Adrenal gland (tissue), 12 donors: Measurements from ENCODE around the gene SOWAHC. TPM values are rescaled to one million over a fixed set of nuclear protein-coding genes. Genes with fewer than 3 reads are reported as not detected.

Source experiments
- DNase-seq, 7 donors: peaks; one replicate each; pipeline ENCODE4 v3.0.0-alpha.2; 2019 to 2020
- H3K27ac ChIP-seq, 5 donors: fragments of 200-600 bp; sonication (generic) in 4 of 5; 1 replicate in 3 of 5; 2 replicates in 2 of 5; pipeline versions ENCODE4 v1.5.1 to v1.8.0; 2016 to 2020; ENCODE audit warnings: mild to moderate bottlenecking in 1 of 5
- H3K27me3 ChIP-seq: fragments of 200-600 bp; 2 replicates; pipeline ENCODE4 v1.8.0; 2021
- H3K36me3 ChIP-seq, 2 donors: fragments of 200-600 bp; replicated peaks in 1 of 2; 1 replicate in 1 of 2; 2 replicates in 1 of 2; pipeline versions ENCODE4 v1.5.1 to v1.8.0; 2018 to 2022
- H3K4me1 ChIP-seq, 2 donors: fragments of 200-600 bp; replicated peaks in 1 of 2; 1 replicate in 1 of 2; 2 replicates in 1 of 2; pipeline versions ENCODE4 v1.5.1 to v1.8.0; 2018 to 2021
- H3K4me3 ChIP-seq, 4 donors: fragments of 200-600 bp; sonication (generic) in 3 of 4; one replicate each; pipeline ENCODE4 v1.5.1; 2016 to 2018
- H3K9me3 ChIP-seq, 3 donors: fragments of 200-600 bp; sonication (generic) in 1 of 3; replicated peaks in 1 of 3; 1 replicate in 2 of 3; 2 replicates in 1 of 3; pipeline versions ENCODE4 v1.5.1 to v1.8.0; 2016 to 2021
- POLR2A ChIP-seq, 2 donors: fragments of 450-650 bp; IDR thresholded peaks; one replicate each; pipeline ENCODE4 v1.6.1; 2017; ENCODE audit warnings: antibody characterized with exemption in 2 of 2, mild to moderate bottlenecking in 2 of 2, moderate library complexity in 1 of 2
- WGBS, 4 donors: extraction: QIAGEN DNeasy Blood & Tissue Kit in 2 of 4; methylation state at CpG; one replicate each; pipeline versions ENCODE4 v1.1.5 to v1.1.7; 2013 to 2017; 5-methylcytosine and 5-hydroxymethylcytosine counted together
- intact Hi-C, 2 donors: fragments of 100-400 bp; cut with DNase I; formaldehyde crosslinking; loops; one replicate each; pipeline versions ENCODE4 v1.14.1 to v1.15.0; 2022 to 2023
- polyA plus RNA-seq, 3 donors: library from polyadenylated mRNA; stranded (reverse); fragments of 200-250 nt in 2 of 3; fragments of 350-450 nt in 1 of 3; fragmentation: Illumina TruSeq in 1 of 3; extraction: RNeasy Lipid Tissue Mini Kit (QIAGEN cat#74804) in 1 of 3; gene quantifications; one replicate each; pipeline ENCODE4 v1.2.3, GENCODE V29; 2013 to 2014
- total RNA-seq, 9 donors: library from RNA; depleted of rRNA in 4 of 9; stranded (reverse); fragments of >200 nt in 4 of 9; fragments of 120-200 nt in 1 of 9; fragmentation: NEBNext Ultra II Directional in 1 of 9; extraction: Animal tissue kit (Norgen Biotek cat#: 25700) in 1 of 9; gene quantifications; one replicate each; pipeline versions ENCODE4 v1.1.0 to v1.2.4, GENCODE V29; 2013 to 2023
- TF ChIP-seq, protein P1 (sequence below), 6 experiments: fragments of 450-650 bp in 4 of 6; fragments of 200-600 bp in 2 of 6; sonication (generic) in 1 of 6; IDR thresholded peaks; 1 replicate in 5 of 6; 2 replicates in 1 of 6; pipeline versions ENCODE4 v1.5.1 to v1.8.0; 2016 to 2021; ENCODE audit warnings: antibody characterized with exemption in 6 of 6, mild to moderate bottlenecking in 2 of 6, moderate library complexity in 1 of 6
- donor health status: healthy with polysubstance abuse.
- donor health status: Bipolar disorder and iron deficiency.
- donor health status: DM: yes; HTN: yes; CAD: no.
- donor health status: DM: no; HTN: no; CAD: no.
- donor health status: DM: no; HTN: no; CAD: no.
- donor health status: DM: yes; HTN: yes; CAD: no.

The SOWAHC gene
- total and polyA plus RNA-seq, 12 donors: 2.2 to 15.5 (median 7.6) TPM

DNA sequence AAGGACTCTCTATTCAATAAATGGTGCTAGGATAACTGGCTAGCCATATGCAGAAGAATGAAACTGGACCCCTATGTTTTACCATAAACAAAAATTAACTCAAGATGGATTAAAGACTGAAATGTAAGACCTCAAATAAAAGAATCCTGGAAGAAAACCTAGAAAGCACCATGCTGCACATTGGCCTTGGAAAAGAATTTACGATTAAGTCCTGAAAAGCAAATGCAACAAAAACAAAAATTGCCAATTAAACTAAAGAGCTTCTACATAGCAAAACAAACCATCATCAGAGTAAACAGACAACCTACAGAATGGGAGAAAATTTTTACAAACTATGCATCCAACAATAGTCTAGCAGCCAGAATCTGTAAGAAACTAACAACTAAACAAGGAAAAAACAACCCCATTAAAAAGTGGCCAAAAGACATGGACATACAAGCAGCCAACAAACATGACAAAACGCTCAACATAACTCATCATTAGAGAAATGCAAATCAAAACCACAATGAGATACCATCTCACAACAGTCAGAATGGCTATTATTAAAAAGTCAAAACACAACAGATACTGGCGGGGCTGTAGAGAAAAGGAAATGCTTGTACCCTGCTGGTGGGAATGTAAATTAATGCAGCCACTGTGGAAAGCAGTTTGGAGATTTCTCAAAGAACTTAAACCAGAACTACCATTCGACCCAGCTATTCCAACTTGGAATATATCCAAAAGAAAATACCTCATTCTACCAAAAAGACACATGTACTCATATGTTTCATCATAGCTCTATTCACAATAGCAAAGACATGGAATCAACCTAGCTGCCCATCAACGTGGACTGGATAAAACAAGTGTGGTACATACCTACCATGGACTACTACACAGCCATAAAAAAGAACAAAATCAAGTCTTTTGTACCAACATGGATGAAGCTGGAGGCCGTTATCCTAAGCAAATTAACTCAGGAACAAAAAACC is 31.0 kb upstream of the SOWAHC start:
- Histone ChIP-seq H3K27ac (no peak overlapping the region), H3K4me1 (no peaks in the 10 kb centered on the region), H3K27me3 (no peaks in the 10 kb centered on the region), H3K4me3 (no peak overlapping the region), H3K9me3 (no peaks in the 10 kb centered on the region), H3K36me3 (no peaks in the 10 kb centered on the region)
- TF ChIP-seq POLR2A (IDR thresholded peaks at IDR 0.05): no peak
- TF ChIP-seq, protein P1, sequence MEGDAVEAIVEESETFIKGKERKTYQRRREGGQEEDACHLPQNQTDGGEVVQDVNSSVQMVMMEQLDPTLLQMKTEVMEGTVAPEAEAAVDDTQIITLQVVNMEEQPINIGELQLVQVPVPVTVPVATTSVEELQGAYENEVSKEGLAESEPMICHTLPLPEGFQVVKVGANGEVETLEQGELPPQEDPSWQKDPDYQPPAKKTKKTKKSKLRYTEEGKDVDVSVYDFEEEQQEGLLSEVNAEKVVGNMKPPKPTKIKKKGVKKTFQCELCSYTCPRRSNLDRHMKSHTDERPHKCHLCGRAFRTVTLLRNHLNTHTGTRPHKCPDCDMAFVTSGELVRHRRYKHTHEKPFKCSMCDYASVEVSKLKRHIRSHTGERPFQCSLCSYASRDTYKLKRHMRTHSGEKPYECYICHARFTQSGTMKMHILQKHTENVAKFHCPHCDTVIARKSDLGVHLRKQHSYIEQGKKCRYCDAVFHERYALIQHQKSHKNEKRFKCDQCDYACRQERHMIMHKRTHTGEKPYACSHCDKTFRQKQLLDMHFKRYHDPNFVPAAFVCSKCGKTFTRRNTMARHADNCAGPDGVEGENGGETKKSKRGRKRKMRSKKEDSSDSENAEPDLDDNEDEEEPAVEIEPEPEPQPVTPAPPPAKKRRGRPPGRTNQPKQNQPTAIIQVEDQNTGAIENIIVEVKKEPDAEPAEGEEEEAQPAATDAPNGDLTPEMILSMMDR (IDR thresholded peaks at IDR 0.05): no peak
- DNase-seq: no peak
- WGBS, 4 donors: 83 to 90% (median 88%) methylated on average over 6 of the region's 6 CpGs
- intact Hi-C loops: no loop called here

DNA sequence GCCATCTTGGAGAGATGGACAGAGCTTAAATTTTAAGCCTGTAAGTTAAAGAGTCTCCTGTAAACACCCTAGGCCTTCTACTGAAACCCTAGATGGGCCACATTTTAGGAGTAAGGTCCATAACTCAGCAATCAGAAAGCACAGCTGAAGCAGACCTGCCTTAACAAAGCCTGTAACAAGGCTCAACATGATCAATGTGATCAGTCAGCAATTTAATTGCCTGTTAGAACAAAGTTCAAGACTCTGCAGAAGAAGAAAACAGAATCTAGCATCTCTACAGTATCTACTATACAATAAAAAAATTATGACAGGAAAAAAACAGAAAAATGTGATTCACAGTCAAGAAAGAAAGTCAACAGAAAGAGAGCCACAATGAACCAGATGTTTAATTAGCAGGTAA is 27.5 kb upstream of the SOWAHC start:
- intact Hi-C loops: no loop called here
- H3K4me1 ChIP-seq: no peaks in the 10 kb centered on the region
- TF ChIP-seq, protein P1 (IDR thresholded peaks at IDR 0.05): no peak
- no peak for TF ChIP-seq POLR2A (IDR thresholded peaks at IDR 0.05)

DNA sequence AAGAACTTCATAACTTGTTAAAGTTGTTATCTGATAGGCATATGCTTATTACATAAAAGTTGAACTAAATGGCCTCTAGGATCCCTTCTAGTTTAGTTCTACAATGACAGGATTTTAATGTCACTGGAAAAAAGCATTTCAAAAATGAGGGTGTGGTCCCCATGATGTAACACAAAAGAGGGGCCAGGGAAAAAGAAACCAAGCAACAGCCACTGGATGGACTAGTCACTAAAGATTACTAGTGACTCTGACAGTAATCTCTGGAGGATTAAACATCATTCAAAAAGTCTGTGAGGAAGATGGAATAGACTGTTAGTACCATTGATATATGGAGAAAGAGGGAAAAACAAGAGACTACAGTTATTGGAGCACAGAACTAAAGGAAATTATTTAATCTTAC is 23.0 kb upstream of the SOWAHC start:
- Histone ChIP-seq H3K4me3 (no peak overlapping the region), H3K4me1 (no peaks in the 10 kb centered on the region), H3K27me3 (no peaks in the 10 kb centered on the region), H3K9me3 (no peaks in the 10 kb centered on the region), H3K36me3 (no peaks in the 10 kb centered on the region), H3K27ac (no peak overlapping the region)
- DNase-seq: no peak
- no peak for TF ChIP-seq POLR2A (IDR thresholded peaks at IDR 0.05)
- TF ChIP-seq, protein P1 (IDR thresholded peaks at IDR 0.05): no peak
- intact Hi-C loops: no loop called here

More for the DNA sequence above, 27.5 kb upstream of the SOWAHC start:
- Histone ChIP-seq H3K9me3 (no peaks in the 10 kb centered on the region), H3K27me3 (no peaks in the 10 kb centered on the region), H3K4me3 (no peak overlapping the region), H3K27ac (no peak overlapping the region), H3K36me3 (no peaks in the 10 kb centered on the region)
- DNase-seq: no peak

DNA sequence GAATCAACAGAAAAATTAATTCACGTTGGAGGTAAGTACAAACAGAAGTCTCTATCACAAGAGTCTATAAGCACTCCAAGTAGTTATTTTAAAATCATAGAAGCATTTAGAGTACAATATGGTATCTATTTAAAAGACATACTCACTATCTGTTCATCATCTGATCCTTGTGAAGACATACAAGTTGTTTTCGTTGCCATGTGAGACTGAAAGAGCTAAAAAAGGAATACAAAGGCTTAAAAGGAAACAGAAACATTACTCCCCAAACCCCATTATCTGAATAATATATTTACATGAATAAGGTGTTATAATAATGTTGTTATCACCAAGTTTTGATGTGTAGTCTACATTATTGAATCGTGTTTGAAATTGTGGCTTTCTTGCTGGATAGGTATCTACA is 21.3 kb upstream of the SOWAHC start:
- no peaks in the 10 kb centered on the region for H3K27me3 ChIP-seq
- no peaks in the 10 kb centered on the region for H3K9me3 ChIP-seq
- no peak for DNase-seq
- intact Hi-C loops: no loop called here
- H3K27ac ChIP-seq: no peak overlapping the region
- no peak for TF ChIP-seq POLR2A (IDR thresholded peaks at IDR 0.05)
- TF ChIP-seq, protein P1 (IDR thresholded peaks at IDR 0.05): no peak
- no peaks in the 10 kb centered on the region for H3K4me1 ChIP-seq
- H3K36me3 ChIP-seq: no peaks in the 10 kb centered on the region
- H3K4me3 ChIP-seq: no peak overlapping the region
- WGBS, 4 donors: 93 to 97% (median 95%) methylated on average over 3 of the region's 3 CpGs
